IgD-negative memory B cell (primary cell): Measurements from ENCODE around the gene NAALADL2. TPM values are rescaled to one million over a fixed set of nuclear protein-coding genes. Genes with fewer than 3 reads are reported as not detected.

Experiments used
- H3K27ac Mint-ChIP-seq, 3 donors: one replicate each; pipeline ENCODE4 v1.8.0; 2020 to 2022; ENCODE audit warnings: mild to moderate bottlenecking in 3 of 3, mixed read lengths in 3 of 3, moderate library complexity in 1 of 3
- H3K27me3 Mint-ChIP-seq: one replicate; pipeline ENCODE4 v1.8.0; 2021; ENCODE audit warnings: mixed read lengths
- H3K36me3 Mint-ChIP-seq: one replicate; pipeline ENCODE4 v1.8.0; 2020; ENCODE audit warnings: mild to moderate bottlenecking, mixed read lengths
- H3K4me1 Mint-ChIP-seq, 3 donors: one replicate each; pipeline ENCODE4 v1.8.0; 2020 to 2022; ENCODE audit warnings: mixed read lengths in 3 of 3, mild to moderate bottlenecking in 1 of 3
- H3K4me3 Mint-ChIP-seq, 4 donors: one replicate each; pipeline ENCODE4 v1.8.0; 2020 to 2022; ENCODE audit warnings: mild to moderate bottlenecking in 4 of 4, mixed read lengths in 4 of 4, moderate library complexity in 3 of 4
- H3K9me3 Mint-ChIP-seq, 3 donors: one replicate each; pipeline ENCODE4 v1.8.0; 2020 to 2021; ENCODE audit warnings: mixed read lengths in 3 of 3, mild to moderate bottlenecking in 1 of 3
- polyA plus RNA-seq: library from polyadenylated mRNA; unstranded; fragments of 300-500 nt; fragmentation: Illumina TruSeq; gene quantifications from one replicate; pipeline ENCODE4 v1.2.3, GENCODE V29; 2021

The NAALADL2 gene
- polyA plus RNA-seq: not detected

DNA sequence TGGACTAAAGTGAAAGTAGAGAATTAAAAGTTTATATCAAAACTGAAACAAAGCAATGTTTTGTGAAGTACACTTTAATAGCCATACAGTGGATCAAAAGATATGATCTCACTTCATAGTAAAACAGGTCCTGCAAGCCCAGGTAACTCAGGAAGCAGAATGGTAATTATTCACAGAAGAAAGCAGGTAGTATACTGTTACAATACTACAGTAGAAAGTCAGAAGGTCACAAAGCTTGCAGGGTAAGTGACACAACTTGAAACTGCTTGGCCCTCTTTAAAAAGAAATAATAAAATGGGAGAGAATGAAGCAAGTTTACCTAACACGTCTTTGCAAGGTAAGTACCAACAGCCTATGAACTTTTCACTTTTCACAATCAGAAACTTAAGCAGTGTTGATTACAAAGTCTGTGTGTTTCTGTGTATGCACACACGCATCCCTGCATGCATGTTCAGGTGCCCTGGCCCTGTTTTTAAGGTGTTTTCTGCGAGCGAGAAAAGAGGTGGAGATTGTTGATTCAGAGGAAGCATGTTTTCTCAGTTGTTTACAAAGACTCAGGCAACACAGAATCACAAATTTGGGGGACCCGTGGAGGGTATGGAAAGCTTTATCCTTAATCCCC, at the start of gene NAALADL2:
NAALADL2 (plus strand) TSS at position 221 of the 622 bp plus-strand sequence.
- no peak within 1 kb of the TSS for H3K27ac Mint-ChIP-seq
- H3K27me3 Mint-ChIP-seq: no peaks in the 10 kb centered on the region
- H3K4me3 Mint-ChIP-seq: no peak within 1 kb of the TSS
- no peaks in the 10 kb centered on the region for H3K36me3 Mint-ChIP-seq
- H3K4me1 Mint-ChIP-seq: no peaks in the 10 kb centered on the region
- peaks cover 0 to 3% (median 2%) of the 10 kb centered on the region in 3 donors for H3K9me3 Mint-ChIP-seq

DNA sequence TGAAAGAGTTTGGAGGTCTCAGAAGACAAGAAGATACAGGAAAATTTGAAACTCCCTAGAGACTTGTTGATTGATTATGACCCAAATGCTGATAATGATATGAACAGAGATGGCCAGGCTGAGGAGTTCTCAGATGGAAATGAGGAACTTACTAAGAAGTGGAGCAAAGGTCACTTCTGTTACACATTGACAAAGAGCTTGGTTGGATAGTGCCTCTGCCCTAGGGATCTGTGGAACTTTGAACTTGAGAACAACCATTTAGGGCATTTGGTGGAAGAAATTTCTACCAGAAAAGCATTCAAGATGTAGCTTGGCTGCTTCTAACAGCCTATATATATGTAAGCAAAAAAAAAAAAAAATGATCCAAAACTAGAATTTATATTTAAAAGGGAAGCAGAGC, 48.9 kb upstream of the NAALADL2 start:
- no peak overlapping the region for H3K4me3 Mint-ChIP-seq
- H3K27ac Mint-ChIP-seq: no peak overlapping the region
- peaks cover 1 to 3% (median 2%) of the 10 kb centered on the region in 3 donors for H3K9me3 Mint-ChIP-seq
- H3K4me1 Mint-ChIP-seq: no peaks in the 10 kb centered on the region
- no peaks in the 10 kb centered on the region for H3K27me3 Mint-ChIP-seq
- no peaks in the 10 kb centered on the region for H3K36me3 Mint-ChIP-seq

DNA sequence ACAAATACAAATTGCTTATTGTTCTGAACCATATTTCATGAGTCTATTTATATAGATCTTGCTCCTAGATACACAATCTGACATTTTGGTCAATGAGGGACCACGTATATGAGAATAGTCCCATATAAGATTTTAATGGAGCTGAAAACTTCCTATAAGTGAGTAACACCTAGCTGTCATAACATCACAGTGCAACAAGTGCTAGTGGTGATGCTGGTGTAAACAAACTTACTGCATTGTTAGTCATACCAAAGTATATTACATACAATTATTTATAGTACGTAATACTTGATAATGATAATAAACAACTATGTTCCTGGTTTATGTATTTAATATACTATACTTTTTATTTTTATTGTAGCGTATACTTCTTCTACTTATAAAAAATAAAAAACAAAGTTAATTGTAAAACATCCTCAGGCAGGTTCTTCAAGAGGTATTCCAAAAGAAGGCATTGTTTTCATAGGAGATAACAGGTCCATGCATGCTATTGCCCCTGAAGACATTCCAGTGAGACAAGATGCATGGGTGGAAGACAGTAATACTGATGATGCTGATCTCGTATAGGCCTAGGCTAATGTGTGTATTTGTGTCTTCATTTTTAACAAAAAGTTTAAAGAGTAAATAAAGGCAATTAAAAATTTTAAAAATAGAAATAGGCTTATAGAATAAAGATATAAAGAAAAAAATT, 46.8 kb upstream of the NAALADL2 start:
- no peaks in the 10 kb centered on the region for H3K27me3 Mint-ChIP-seq
- H3K27ac Mint-ChIP-seq: no peak overlapping the region
- H3K4me3 Mint-ChIP-seq: no peak overlapping the region
- no peaks in the 10 kb centered on the region for H3K4me1 Mint-ChIP-seq
- peaks cover 1 to 3% (median 2%) of the 10 kb centered on the region in 3 donors for H3K9me3 Mint-ChIP-seq
- H3K36me3 Mint-ChIP-seq: no peaks in the 10 kb centered on the region

DNA sequence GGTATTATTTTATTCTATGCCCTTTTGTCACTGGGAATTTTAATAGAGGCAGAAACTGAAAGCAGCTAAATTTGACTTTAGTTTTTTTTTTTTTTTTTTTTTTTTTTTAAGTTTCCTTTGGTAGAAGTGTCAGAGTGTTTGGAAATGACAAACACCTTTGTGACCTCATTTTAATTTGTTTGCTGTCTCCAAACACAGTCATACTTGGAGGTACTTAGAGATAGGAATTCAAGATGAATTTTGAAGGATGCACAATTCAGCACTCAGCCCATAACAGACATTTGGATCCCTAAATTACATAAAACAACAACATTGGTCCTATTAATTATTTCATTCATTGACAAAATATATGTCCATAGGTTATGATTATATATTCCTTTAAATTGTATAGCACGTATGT, 43.4 kb upstream of the NAALADL2 start:
- H3K4me3 Mint-ChIP-seq: no peak overlapping the region
- no peaks in the 10 kb centered on the region for H3K36me3 Mint-ChIP-seq
- H3K27ac Mint-ChIP-seq: no peak overlapping the region
- peaks cover 0 to 3% (median 1%) of the 10 kb centered on the region in 3 donors for H3K9me3 Mint-ChIP-seq
- H3K27me3 Mint-ChIP-seq: no peaks in the 10 kb centered on the region
- no peaks in the 10 kb centered on the region for H3K4me1 Mint-ChIP-seq

DNA sequence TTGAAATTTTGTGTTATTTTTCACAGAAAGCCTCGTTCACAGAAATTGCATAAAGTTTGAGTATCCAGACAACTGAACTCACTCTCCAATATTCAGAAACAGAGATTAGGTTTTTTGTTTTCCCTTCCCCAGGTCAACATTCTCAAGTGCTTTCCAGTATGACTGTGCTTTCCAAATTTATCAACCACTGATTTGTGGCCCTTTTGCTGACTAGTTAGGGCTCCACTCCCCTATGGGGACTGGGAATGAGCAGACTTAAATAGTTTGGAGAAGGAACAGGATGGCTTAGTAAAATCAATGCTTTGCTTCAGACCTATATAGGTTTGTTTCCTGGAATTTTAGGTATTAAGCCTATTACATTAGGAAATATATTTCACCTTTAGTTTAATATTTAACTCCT, 38.2 kb upstream of the NAALADL2 start:
- peaks cover 0 to 3% (median under 1%) of the 10 kb centered on the region in 3 donors for H3K9me3 Mint-ChIP-seq
- no peaks in the 10 kb centered on the region for H3K4me1 Mint-ChIP-seq
- no peaks in the 10 kb centered on the region for H3K27me3 Mint-ChIP-seq
- no peak overlapping the region for H3K27ac Mint-ChIP-seq
- no peak overlapping the region for H3K4me3 Mint-ChIP-seq
- no peaks in the 10 kb centered on the region for H3K36me3 Mint-ChIP-seq

DNA sequence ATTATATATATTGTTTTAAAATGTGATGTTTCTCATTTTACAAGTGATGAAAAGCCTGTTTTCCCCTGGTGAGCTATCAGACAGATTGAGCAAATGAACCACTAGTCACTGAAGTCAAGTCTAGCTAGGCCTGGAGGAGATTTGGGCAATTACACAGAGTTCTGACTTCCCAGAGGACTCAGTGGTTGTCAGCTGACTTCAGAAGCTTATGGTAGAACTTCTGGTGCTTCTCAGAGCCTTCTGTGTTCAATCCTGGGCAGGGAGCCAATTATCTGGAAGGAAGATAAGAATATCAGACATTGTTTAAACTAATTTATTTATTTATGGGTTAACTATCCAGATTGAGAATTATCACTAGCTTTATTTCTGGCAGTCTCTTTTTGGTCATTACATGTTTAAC, 37.7 kb upstream of the NAALADL2 start:
- Mint-ChIP-seq H3K27me3 (no peaks in the 10 kb centered on the region), H3K27ac (no peak overlapping the region), H3K36me3 (no peaks in the 10 kb centered on the region), H3K9me3 (peaks cover 0 to 6% (median 5%) of the 10 kb centered on the region in 3 donors), H3K4me1 (no peaks in the 10 kb centered on the region), H3K4me3 (no peak overlapping the region)

DNA sequence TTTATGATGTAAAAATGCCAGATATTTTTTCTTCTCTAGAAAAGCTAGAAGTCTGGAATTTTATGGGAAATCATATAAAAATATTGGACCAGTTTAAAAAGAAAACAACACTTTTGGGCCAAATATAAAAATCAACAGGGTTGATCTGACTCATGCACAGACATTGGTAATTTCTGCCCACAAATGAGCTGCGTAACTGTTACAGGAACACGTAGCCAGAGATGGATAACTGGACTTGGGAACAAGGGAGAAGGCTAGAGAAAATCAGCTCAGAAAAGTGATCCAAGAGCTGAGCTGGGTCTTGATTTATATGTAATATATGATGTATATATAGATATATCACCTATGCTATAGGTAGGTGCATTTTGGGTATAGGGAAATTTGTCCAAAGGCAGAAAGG, 36.8 kb upstream of the NAALADL2 start:
- Mint-ChIP-seq H3K27me3 (no peaks in the 10 kb centered on the region), H3K9me3 (peaks cover 0 to 6% (median 5%) of the 10 kb centered on the region in 3 donors), H3K36me3 (no peaks in the 10 kb centered on the region), H3K4me1 (no peaks in the 10 kb centered on the region), H3K27ac (peak overlapping the region in 1 of 3 donors; percentile 71), H3K4me3 (no peak overlapping the region)

DNA sequence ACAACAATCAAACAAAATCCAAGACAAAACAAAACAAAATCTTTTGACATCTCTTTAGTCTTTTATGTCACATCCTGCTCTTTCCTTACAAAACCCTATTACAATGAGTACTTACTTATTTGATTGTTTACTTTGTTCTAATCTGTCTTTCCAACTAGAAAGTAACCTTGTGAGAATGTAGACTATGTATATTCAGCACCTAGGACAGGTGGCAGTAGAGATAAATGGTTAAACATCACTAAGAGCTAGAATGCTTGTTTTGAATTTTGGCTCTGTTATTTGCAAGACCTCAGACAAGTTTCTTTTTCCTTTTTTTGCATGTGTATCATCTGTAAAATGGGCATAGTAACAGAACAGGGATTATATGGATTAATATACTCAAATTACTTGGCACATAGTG, 33.1 kb upstream of the NAALADL2 start:
- no peaks in the 10 kb centered on the region for H3K4me1 Mint-ChIP-seq
- H3K9me3 Mint-ChIP-seq: peaks cover 0 to 6% (median 5%) of the 10 kb centered on the region in 3 donors
- no peak overlapping the region for H3K4me3 Mint-ChIP-seq
- no peaks in the 10 kb centered on the region for H3K36me3 Mint-ChIP-seq
- H3K27me3 Mint-ChIP-seq: no peaks in the 10 kb centered on the region
- no peak overlapping the region for H3K27ac Mint-ChIP-seq

DNA sequence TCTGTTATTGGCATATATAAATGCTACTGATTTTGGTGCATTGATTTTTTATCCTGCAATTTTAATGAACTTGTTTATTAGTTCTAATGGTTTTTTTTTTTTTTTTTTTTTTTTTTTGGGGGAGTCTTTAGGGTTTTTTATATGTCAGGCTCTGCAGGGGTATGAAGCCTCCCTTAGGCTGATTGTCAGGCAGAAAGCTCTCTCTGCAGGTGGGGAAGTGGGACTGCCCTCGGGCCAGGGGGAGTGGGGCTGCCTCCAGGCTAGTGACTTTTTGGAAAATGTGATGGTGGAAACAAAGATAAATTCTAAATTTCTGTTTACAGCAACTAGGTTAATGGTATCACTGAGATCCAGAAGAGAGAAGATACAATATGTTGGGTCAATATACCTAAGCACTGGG, 14.4 kb upstream of the NAALADL2 start:
- no peaks in the 10 kb centered on the region for H3K4me1 Mint-ChIP-seq

DNA sequence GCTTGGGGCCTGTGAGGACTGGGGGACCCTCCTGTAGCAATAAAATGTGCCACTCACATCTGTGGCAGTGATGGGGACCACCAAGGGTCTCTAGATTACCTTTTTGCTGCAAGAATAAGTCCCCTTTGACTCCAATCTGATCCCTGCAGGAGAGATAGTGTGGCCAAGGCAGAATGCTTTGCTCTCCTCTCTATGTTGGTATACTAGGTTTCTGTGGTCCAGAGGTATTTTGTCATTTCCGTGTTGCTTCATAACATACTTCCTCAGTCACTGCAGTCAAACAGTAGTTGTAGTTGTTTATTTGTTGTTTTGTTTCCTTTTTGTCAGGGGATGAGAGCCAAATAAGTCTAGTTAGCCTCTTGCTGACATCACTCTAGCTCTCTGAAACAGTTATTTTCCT, 13.1 kb upstream of the NAALADL2 start:
- Mint-ChIP-seq H3K4me1 (no peaks in the 10 kb centered on the region), H3K36me3 (no peaks in the 10 kb centered on the region), H3K9me3 (peaks cover 2 to 13% (median 3%) of the 10 kb centered on the region in 3 donors), H3K4me3 (no peak overlapping the region), H3K27ac (no peak overlapping the region), H3K27me3 (no peaks in the 10 kb centered on the region)

More for the DNA sequence above, 14.4 kb upstream of the NAALADL2 start:
- no peaks in the 10 kb centered on the region for H3K27me3 Mint-ChIP-seq
- no peaks in the 10 kb centered on the region for H3K36me3 Mint-ChIP-seq
- no peak overlapping the region for H3K27ac Mint-ChIP-seq
- no peak overlapping the region for H3K4me3 Mint-ChIP-seq
- H3K9me3 Mint-ChIP-seq: peaks cover 1 to 5% (median 2%) of the 10 kb centered on the region in 3 donors

DNA sequence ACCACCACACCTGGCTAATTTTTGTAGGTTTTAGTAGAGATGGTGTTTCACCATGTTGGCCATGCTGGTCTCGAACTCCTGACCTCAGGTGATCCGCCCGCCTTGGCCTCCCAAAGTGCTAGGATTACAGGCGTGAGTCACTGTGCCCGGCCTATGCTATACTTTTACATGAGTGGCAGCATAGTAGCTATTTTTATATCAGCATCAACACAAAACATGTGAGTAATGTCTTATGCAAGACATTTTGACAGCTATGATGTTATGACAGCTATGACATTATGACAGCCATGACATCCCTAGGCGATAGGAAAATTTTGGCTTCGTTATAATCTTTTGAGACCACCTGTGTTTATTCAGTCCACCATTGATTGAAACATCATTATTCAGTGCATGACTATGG, 4.1 kb upstream of the NAALADL2 start:
- Mint-ChIP-seq H3K36me3 (no peaks in the 10 kb centered on the region), H3K4me1 (peaks cover 0 to 2% (median 0%) of the 10 kb centered on the region in 3 donors), H3K4me3 (no peak overlapping the region), H3K27ac (no peak overlapping the region), H3K27me3 (peaks cover 2% of the 10 kb centered on the region), H3K9me3 (peaks cover 1 to 15% (median 4%) of the 10 kb centered on the region in 3 donors)

DNA sequence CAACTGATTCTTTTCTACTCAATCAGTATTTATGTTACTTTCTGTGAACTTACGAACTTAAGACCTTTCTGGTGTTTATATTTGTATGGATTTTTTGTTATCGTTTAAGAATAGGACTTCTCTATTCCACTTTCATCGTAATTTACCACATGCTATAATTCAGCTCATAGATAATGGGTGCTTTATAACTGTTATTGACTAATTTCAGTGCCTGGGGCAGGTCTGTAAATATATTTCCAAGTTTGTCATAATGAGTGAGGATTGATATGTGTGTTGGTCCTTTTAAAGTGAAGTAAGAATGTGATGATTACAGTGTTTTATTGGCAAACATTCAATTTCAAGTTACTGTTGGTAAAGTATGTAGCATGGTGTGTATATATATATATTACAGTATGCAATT, 1.8 kb upstream of the NAALADL2 start:
- Mint-ChIP-seq H3K4me3 (no peak overlapping the region), H3K9me3 (peaks cover 0 to 6% (median 4%) of the 10 kb centered on the region in 3 donors), H3K4me1 (peaks cover 0 to 2% (median 0%) of the 10 kb centered on the region in 3 donors), H3K36me3 (no peaks in the 10 kb centered on the region), H3K27me3 (peaks cover 2% of the 10 kb centered on the region), H3K27ac (no peak overlapping the region)

DNA sequence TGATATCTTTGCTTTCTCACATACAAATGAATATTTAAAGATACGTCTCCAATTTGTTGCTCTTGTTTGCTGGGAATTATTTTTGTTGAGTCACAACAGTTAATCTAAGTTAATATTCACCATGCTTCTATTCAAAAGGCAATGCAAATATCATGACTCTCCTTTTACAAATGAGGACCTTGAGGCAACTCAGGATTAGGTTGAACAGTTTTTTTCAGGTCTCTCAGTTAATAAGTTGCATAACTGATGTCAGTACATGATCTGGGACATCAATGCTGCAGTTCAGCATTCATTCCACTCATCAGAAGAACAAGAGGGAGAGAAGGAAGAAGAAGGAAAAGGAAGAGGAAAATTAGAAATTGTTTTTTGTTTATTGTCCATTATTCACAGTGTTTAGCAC, 781 bp upstream of the NAALADL2 start:
- no peak overlapping the region for H3K27ac Mint-ChIP-seq
- peaks cover 2% of the 10 kb centered on the region for H3K27me3 Mint-ChIP-seq
- peaks cover 0 to 4% (median 3%) of the 10 kb centered on the region in 3 donors for H3K9me3 Mint-ChIP-seq
- peaks cover 0 to 2% (median 0%) of the 10 kb centered on the region in 3 donors for H3K4me1 Mint-ChIP-seq
- no peak overlapping the region for H3K4me3 Mint-ChIP-seq
- no peaks in the 10 kb centered on the region for H3K36me3 Mint-ChIP-seq

DNA sequence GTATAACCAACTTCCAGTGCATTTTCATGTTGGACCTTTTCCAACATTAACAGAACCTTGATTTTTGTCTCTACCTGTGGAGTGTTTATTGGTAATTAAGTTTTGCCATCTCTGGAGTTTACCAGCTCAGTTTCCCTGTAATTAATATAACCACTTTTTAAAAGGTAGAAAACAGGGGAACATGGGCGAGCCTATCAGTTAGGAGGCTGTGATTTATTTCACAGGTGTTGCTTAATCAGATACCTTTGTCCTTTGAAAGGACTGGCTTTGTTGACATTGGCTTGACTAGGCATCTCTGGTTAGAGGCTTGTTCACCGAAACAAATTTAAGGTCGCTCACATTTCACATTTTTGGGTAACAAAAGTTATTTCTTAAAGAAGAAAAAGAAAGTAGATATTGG, 622 bp downstream of the NAALADL2 start:
- H3K4me1 Mint-ChIP-seq: no peaks in the 10 kb centered on the region
- no peaks in the 10 kb centered on the region for H3K36me3 Mint-ChIP-seq
- H3K4me3 Mint-ChIP-seq: no peak overlapping the region
- no peak overlapping the region for H3K27ac Mint-ChIP-seq
- H3K27me3 Mint-ChIP-seq: no peaks in the 10 kb centered on the region
- peaks cover 0 to 3% (median 1%) of the 10 kb centered on the region in 3 donors for H3K9me3 Mint-ChIP-seq

DNA sequence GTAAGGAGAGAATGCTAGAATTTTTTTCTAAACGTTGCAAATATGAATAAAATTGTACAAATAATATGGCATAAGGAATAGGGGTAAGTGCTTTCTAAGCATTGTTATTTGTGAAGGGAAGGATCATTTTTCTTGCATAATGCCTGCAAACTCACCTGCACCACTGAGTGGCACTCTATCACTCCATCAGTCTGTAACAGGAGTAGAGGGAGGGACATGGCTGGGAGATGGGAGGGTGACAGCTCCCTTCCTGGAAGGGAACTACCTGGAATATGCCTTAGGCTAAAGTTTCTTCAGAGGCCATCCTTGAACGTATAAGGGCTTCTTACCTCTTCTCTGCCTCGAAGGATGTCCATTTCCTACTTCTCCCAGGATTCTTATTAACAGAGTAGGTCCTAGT, 3.0 kb downstream of the NAALADL2 start:
- Mint-ChIP-seq H3K36me3 (no peaks in the 10 kb centered on the region), H3K27ac (no peak overlapping the region), H3K4me1 (no peaks in the 10 kb centered on the region), H3K4me3 (no peak overlapping the region), H3K27me3 (no peaks in the 10 kb centered on the region), H3K9me3 (peaks cover 0 to 3% (median 0%) of the 10 kb centered on the region in 3 donors)

DNA sequence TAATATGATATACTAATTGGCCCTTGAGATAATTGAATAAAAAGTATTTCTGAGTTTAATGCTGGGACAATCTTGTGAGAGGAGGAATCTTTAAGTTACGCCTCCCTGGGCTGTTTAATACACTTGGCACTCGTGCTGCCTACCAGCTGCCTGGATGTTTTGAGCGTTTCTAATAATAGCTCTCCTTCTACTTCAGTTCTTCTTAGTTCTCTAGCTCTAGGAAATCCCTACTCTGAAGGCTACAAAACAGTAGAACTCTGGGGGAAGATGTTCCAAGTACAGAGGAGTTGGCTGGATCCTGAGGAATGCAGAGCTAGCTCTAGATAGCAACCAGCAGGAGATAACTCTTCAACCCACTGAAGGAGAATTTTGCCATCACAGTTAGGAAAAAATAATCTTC, 3.5 kb downstream of the NAALADL2 start:
- no peaks in the 10 kb centered on the region for H3K27me3 Mint-ChIP-seq
- H3K27ac Mint-ChIP-seq: no peak overlapping the region
- H3K4me3 Mint-ChIP-seq: no peak overlapping the region
- no peaks in the 10 kb centered on the region for H3K36me3 Mint-ChIP-seq
- H3K4me1 Mint-ChIP-seq: no peaks in the 10 kb centered on the region
- peaks cover 0 to 3% (median 0%) of the 10 kb centered on the region in 3 donors for H3K9me3 Mint-ChIP-seq
